BE2C (cell line): ENCODE data around the gene UXS1.

ENCODE experiments used
- DNase-seq: peaks from one replicate; pipeline ENCODE4 v3.0.0-alpha.2; 2020
- H3K27me3 ChIP-seq: fragments of 250-450 bp; sonication (Bioruptor Pico); 2 replicates; pipeline ENCODE4 v1.5.1; 2020; ENCODE audit warnings: mild to moderate bottlenecking
- H3K36me3 ChIP-seq: fragments of 250-450 bp; sonication (Bioruptor Pico); 2 replicates; pipeline ENCODE4 v1.5.1; 2020; ENCODE audit warnings: mild to moderate bottlenecking
- H3K4me1 ChIP-seq: fragments of 250-450 bp; sonication (Bioruptor Pico); 2 replicates; pipeline ENCODE4 v1.5.1; 2020
- H3K4me3 ChIP-seq: 2 replicates; pipeline ENCODE4 v1.5.1; 2011; ENCODE audit warnings: low read depth, low read length
- H3K9me3 ChIP-seq: fragments of 250-450 bp; sonication (Bioruptor Pico); 2 replicates; pipeline ENCODE4 v1.5.1; 2020
- CTCF ChIP-seq: IDR thresholded peaks from 2 replicates; pipeline ENCODE4 v1.5.1; 2012; ENCODE audit warnings: mild to moderate bottlenecking, low read depth, low read length

The UXS1 gene

GRCh38 chr2:106097038-106098000, 96.8 kb downstream of the UXS1 start:
- no peaks in the 10 kb centered on the region for H3K4me1 ChIP-seq
- TF ChIP-seq CTCF: no peak
- H3K27me3 ChIP-seq: no peaks in the 10 kb centered on the region
- no peak for DNase-seq
- no peaks in the 10 kb centered on the region for H3K9me3 ChIP-seq
- no peaks in the 10 kb centered on the region for H3K36me3 ChIP-seq
- no peak overlapping the region for H3K4me3 ChIP-seq

- no peaks in the 10 kb centered on the region for H3K36me3 ChIP-seq
- H3K4me1 ChIP-seq: no peaks in the 10 kb centered on the region
- no peak for TF ChIP-seq CTCF
- no peak overlapping the region for H3K4me3 ChIP-seq
- no peaks in the 10 kb centered on the region for H3K9me3 ChIP-seq
- no peaks in the 10 kb centered on the region for H3K27me3 ChIP-seq
- no peak for DNase-seq
These were observed 97.6 kb downstream of the UXS1 start for GRCh38 chr2:106096299-106097037.

GRCh38 chr2:106095478-106096298, 98.4 kb downstream of the UXS1 start:
- Histone ChIP-seq H3K9me3 (no peaks in the 10 kb centered on the region), H3K4me3 (no peak overlapping the region), H3K4me1 (no peaks in the 10 kb centered on the region), H3K27me3 (no peaks in the 10 kb centered on the region), H3K36me3 (no peaks in the 10 kb centered on the region)
- TF ChIP-seq CTCF: no peak
- no peak for DNase-seq

GRCh38 chr2:106094131-106094841, 99.8 kb downstream of the UXS1 start:
- no peaks in the 10 kb centered on the region for H3K36me3 ChIP-seq
- no peak overlapping the region for H3K4me3 ChIP-seq
- H3K4me1 ChIP-seq: no peaks in the 10 kb centered on the region
- H3K9me3 ChIP-seq: no peaks in the 10 kb centered on the region
- DNase-seq: no peak
- TF ChIP-seq CTCF: no peak
- H3K27me3 ChIP-seq: no peaks in the 10 kb centered on the region

GRCh38 chr2:106090916-106091618, 103.0 kb downstream of the UXS1 start:
- no peak for TF ChIP-seq CTCF
- Histone ChIP-seq H3K27me3 (no peaks in the 10 kb centered on the region), H3K4me1 (no peaks in the 10 kb centered on the region), H3K9me3 (no peaks in the 10 kb centered on the region), H3K4me3 (no peak overlapping the region), H3K36me3 (no peaks in the 10 kb centered on the region)
- DNase-seq: no peak
